GM12891 (cell line): Measurements from ENCODE around the gene ZBTB14.

Experiments
- POLR2A ChIP-seq: IDR thresholded peaks from 2 replicates; pipeline ENCODE4 v1.6.1; 2011; ENCODE audit warnings: low read depth, low read length, control low read depth
- TAF1 ChIP-seq: IDR thresholded peaks from 2 replicates; pipeline ENCODE4 v1.6.1; 2011; ENCODE audit warnings: low read depth, low read length, control low read depth

- TF ChIP-seq POLR2A: no peak
- no peak for TF ChIP-seq TAF1
These were observed 56.1 kb downstream of the ZBTB14 start for GRCh38 chr18:5239447-5239846.
